ACC112 (cell line): ENCODE measurements around the gene ACTRT1.

ENCODE experiments used
- H2AFZ ChIP-seq: fragments of 200-600 bp; sonication (generic); one replicate; pipeline ENCODE4 v1.6.0; 2017; ENCODE audit warnings: antibody characterized with exemption, low read length; ENCODE audit not compliant: unreplicated experiment
- H3K27ac ChIP-seq: fragments of 200-600 bp; sonication (generic); 2 replicates; pipeline ENCODE4 v1.5.1; 2014; ENCODE audit warnings: low read depth, mild to moderate bottlenecking, antibody characterized with exemption, low read length, moderate library complexity
- H3K27me3 ChIP-seq: fragments of 200-600 bp; sonication (generic); 2 replicates; pipeline ENCODE4 v1.6.1; 2014; ENCODE audit warnings: mild to moderate bottlenecking, antibody characterized with exemption, low read length, moderate library complexity, mixed read lengths; ENCODE audit not compliant: insufficient read depth
- H3K36me3 ChIP-seq: fragments of 200-600 bp; sonication (generic); 2 replicates; pipeline ENCODE4 v1.6.1; 2016; ENCODE audit warnings: mild to moderate bottlenecking, antibody characterized with exemption, low read length, moderate library complexity, mixed read lengths; ENCODE audit not compliant: insufficient read depth
- H3K4me1 ChIP-seq: fragments of 200-600 bp; sonication (generic); one replicate; pipeline ENCODE4 v1.6.1; 2016; ENCODE audit warnings: low read length, mixed read lengths; ENCODE audit not compliant: insufficient read depth, unreplicated experiment, control insufficient read depth
- H3K4me3 ChIP-seq: fragments of 200-600 bp; sonication (generic); 2 replicates; pipeline ENCODE4 v1.5.1; 2014; ENCODE audit warnings: mild to moderate bottlenecking, low read depth, low read length
- H3K79me2 ChIP-seq: fragments of 200-600 bp; sonication (generic); one replicate; pipeline ENCODE4 v1.6.0; 2016; ENCODE audit warnings: low read length; ENCODE audit not compliant: control insufficient read depth, unreplicated experiment, insufficient read depth

The ACTRT1 gene

DNA sequence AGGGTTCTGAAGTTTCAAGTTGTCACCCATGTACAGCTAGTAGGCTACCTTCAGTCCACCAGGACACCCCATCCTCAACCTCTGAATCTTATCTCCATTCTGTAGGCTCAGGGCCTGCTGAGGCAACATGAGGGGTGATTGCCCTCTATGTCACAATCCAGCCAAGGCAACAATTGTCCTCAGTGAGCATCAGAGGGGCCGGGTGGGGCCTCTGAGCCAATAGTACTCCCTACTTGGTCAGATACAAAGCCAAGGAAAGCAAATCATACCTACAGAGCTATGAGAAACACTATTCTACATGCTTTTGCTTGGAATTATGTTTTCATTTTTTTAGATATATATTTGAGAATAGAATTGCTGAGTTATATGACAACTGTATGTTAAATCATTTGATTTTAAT is at the start of gene ACTRT1:
ACTRT1 (minus strand) TSS at position 101 of the 400 bp plus-strand sequence. CDS start 197 bp downstream, outside the sequence.
- Histone ChIP-seq H2AFZ (no peak within 1 kb of the TSS), H3K27me3 (no peaks in the 10 kb centered on the region), H3K4me1 (no peaks in the 10 kb centered on the region), H3K79me2 (no peaks in the 10 kb centered on the region), H3K27ac (no peak within 1 kb of the TSS), H3K36me3 (no peaks in the 10 kb centered on the region), H3K4me3 (no peak within 1 kb of the TSS)

DNA sequence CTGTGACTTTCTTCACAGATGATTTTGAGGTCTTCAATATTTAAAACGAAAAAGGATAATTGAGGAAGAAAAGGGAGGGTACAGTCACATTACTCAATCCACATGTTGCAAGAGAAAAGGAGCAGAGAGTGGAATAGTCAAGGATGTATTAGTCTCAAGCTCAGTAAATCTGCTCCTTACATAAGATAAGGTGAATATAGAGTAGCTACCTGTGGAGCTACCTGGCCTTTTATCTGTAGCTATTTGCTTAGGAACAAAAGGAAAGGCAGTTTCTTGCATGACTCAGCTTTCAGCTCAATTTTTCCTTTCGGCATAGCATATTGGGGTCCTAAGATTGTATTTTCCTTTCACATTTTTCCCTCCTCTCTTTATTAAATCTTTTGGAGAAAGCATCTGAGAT is 26.3 kb upstream of the ACTRT1 start:
- no peaks in the 10 kb centered on the region for H3K36me3 ChIP-seq
- no peaks in the 10 kb centered on the region for H3K4me1 ChIP-seq
- no peak overlapping the region for H3K4me3 ChIP-seq
- H3K27me3 ChIP-seq: no peaks in the 10 kb centered on the region
- no peak overlapping the region for H2AFZ ChIP-seq
- no peak overlapping the region for H3K27ac ChIP-seq
- no peaks in the 10 kb centered on the region for H3K79me2 ChIP-seq

DNA sequence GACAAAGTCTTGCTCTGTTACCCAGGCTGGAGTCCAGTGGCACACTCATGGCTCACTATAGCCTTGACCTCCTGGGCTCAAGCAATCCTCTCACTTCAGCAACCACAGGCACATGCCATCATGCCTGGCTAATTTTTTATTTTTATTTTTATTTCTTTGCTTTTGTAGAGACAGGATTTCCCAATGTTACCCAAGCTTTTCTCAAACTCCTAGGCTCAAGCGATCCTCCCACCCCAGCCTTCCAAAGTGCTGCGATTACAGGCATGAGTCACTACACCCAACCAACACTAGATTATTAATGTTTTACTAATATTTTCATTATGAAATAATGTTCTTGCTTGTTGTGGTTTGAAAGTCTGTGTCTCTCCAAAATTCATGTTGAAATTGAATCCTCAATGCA is 5.2 kb upstream of the ACTRT1 start:
- no peaks in the 10 kb centered on the region for H3K36me3 ChIP-seq
- no peak overlapping the region for H3K4me3 ChIP-seq
- H3K27ac ChIP-seq: no peak overlapping the region
- H2AFZ ChIP-seq: no peak overlapping the region
- H3K79me2 ChIP-seq: no peaks in the 10 kb centered on the region
- H3K4me1 ChIP-seq: no peaks in the 10 kb centered on the region
- no peaks in the 10 kb centered on the region for H3K27me3 ChIP-seq

DNA sequence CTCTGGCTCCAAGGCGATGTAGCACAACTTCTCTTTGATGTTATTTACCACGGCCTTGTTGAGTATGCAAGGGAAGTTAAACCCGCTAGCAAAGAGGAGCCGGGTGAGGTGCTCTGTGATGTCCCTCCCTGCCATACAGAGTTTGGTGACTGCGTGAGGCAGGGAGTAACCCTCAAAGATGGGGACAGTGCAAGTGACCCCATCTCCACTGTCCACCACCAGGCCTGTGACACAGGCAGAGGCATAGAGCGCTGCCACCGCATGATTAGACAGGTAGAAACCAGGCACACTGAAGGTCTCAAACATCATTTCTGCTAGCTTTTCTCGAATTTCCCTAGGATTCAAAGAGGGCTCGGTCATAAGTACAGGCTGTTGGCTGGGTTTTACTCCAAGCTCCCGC is 677 bp downstream of the ACTRT1 start:
- no peaks in the 10 kb centered on the region for H3K27me3 ChIP-seq
- H3K36me3 ChIP-seq: no peaks in the 10 kb centered on the region

DNA sequence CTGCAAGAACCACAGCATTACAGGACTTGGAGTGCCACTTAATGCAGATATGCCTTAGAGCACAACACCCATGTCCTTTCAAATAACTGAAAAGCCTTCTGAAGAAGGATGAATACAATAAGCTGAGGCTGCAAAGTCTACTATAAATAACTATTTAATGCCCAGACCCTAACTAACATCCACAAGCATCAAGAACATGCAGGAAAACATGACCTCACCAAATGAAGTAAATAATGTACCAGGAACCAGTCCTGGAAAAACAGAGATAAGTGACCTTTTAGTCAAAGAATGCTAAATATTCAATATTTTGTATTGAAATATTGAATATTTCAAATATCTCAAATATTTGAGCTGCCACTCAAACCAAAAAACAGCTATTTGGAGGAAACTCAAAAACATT is 16.9 kb downstream of the ACTRT1 start:
- H3K27me3 ChIP-seq: no peaks in the 10 kb centered on the region
- H3K4me1 ChIP-seq: no peaks in the 10 kb centered on the region
- no peak overlapping the region for H3K27ac ChIP-seq
- no peak overlapping the region for H3K4me3 ChIP-seq
- no peaks in the 10 kb centered on the region for H3K79me2 ChIP-seq
- no peaks in the 10 kb centered on the region for H3K36me3 ChIP-seq
- no peak overlapping the region for H2AFZ ChIP-seq

More for the DNA sequence above, 677 bp downstream of the ACTRT1 start:
- no peak overlapping the region for H2AFZ ChIP-seq
- H3K27ac ChIP-seq: no peak overlapping the region
- no peak overlapping the region for H3K4me3 ChIP-seq
- H3K4me1 ChIP-seq: no peaks in the 10 kb centered on the region
- no peaks in the 10 kb centered on the region for H3K79me2 ChIP-seq

DNA sequence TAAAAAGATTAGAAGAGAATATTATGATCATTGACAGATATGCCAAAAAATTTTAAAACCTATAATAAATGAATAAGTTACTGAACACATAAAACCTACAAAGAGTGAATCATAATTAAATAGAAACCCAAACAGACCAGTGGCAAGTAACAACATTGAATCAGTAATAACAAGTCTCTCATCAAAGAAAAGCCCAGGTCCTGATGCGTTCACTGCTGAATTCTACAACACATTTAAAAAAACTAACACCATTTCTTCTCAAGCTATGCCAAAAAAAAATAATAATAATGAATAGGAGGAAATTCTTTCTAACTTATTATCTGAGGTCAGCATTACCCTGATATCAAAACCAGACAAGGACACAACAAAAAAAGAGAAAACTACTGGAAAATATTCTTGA is 30.6 kb downstream of the ACTRT1 start:
- Histone ChIP-seq H3K79me2 (no peaks in the 10 kb centered on the region), H2AFZ (no peak overlapping the region), H3K27me3 (no peaks in the 10 kb centered on the region), H3K27ac (no peak overlapping the region), H3K36me3 (no peaks in the 10 kb centered on the region), H3K4me1 (no peaks in the 10 kb centered on the region), H3K4me3 (no peak overlapping the region)

DNA sequence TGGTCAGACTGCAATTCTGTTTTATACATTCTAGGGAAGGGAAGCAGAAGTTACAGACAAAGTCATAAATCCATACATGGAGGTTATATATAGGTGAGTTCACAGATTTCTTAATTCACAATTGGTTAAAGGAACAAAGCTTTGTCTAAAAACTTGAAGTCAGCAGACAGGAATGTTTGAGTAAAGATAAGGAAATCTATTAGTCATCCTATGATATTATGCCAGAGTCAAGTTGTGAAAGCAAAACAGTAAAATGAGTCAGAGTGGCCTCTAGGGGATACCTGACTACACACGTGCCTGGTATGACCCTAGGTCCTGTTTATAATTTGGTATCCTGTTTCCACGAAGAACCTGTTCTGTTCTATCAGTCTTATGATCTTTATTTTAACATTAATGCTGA is 31.5 kb downstream of the ACTRT1 start:
- H3K79me2 ChIP-seq: no peaks in the 10 kb centered on the region
- no peak overlapping the region for H2AFZ ChIP-seq
- H3K4me1 ChIP-seq: no peaks in the 10 kb centered on the region
- H3K36me3 ChIP-seq: no peaks in the 10 kb centered on the region
- no peaks in the 10 kb centered on the region for H3K27me3 ChIP-seq
- no peak overlapping the region for H3K4me3 ChIP-seq
- no peak overlapping the region for H3K27ac ChIP-seq

DNA sequence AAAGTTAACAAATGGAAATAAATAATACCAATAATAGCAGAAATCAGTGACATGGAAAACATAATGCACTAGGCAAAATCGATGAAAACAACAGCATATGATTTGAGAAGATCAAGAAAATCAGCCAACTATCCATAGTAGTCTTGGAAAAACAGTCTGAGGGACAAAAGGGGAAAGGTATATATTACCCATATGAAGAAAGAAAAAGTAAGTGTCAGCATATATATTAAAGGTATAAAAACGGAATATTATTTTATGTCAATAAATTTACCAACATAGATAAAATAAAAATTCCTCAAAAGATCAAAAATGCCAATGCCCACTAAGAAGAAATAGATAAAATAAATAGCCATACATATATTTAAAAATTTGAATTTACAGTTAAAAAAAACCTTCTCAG is 33.0 kb downstream of the ACTRT1 start:
- H3K27ac ChIP-seq: no peak overlapping the region

DNA sequence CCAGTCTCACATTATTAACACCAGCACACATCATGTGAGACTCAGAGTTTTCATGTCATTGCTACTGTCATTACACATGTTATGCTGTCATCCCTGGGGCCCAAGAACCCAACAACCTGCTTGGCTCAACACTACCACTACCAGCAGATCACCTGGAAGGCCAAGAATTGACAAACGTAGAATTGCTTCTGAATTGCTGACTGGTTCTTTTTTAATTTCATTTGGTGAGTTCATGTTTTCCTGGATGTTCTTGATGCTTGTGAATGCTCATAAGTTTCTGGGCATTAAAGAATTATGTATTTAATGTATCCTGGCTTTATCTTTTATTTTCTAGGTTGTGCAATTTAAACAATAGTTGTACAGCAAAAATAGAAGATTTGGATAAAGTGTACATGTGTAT is 40.2 kb downstream of the ACTRT1 start:
- no peak overlapping the region for H3K27ac ChIP-seq
- no peaks in the 10 kb centered on the region for H3K4me1 ChIP-seq
- H2AFZ ChIP-seq: no peak overlapping the region
- H3K79me2 ChIP-seq: no peaks in the 10 kb centered on the region
- H3K36me3 ChIP-seq: no peaks in the 10 kb centered on the region
- H3K4me3 ChIP-seq: no peak overlapping the region
- no peaks in the 10 kb centered on the region for H3K27me3 ChIP-seq

More for the DNA sequence above, 33.0 kb downstream of the ACTRT1 start:
- H2AFZ ChIP-seq: no peak overlapping the region
- H3K4me1 ChIP-seq: no peaks in the 10 kb centered on the region
- no peaks in the 10 kb centered on the region for H3K27me3 ChIP-seq
- no peak overlapping the region for H3K4me3 ChIP-seq
- no peaks in the 10 kb centered on the region for H3K36me3 ChIP-seq
- no peaks in the 10 kb centered on the region for H3K79me2 ChIP-seq

DNA sequence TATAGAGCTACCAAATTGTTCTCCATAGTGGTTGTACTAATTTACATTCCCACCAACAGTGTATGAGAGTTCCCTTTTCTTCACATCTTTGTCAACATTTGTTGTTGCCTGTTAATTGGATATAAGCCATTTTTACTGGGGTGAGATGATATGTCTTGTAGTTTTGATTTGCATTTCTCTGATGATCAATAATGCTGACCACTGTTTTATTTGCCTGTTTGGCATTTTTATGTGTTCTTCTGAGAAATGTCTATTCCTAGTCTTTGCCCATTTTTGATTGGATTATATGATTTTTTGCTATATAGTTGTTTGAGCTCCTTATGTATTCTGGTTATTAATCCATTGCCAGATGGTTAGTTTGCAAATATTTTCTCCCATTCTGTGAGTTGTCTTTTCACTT is 44.3 kb downstream of the ACTRT1 start:
- Histone ChIP-seq H3K79me2 (no peaks in the 10 kb centered on the region), H3K4me3 (no peak overlapping the region), H3K27me3 (no peaks in the 10 kb centered on the region), H3K27ac (no peak overlapping the region), H3K4me1 (no peaks in the 10 kb centered on the region), H3K36me3 (no peaks in the 10 kb centered on the region), H2AFZ (no peak overlapping the region)
